GM12878 (cell line): ENCODE measurements around the gene UBE2E1. TPM values are rescaled to one million over a fixed set of nuclear protein-coding genes. Genes with fewer than 3 reads are reported as not detected.

Experiments used
- ATAC-seq: fragments of 200-7000 bp; cut with Tn5 transposase; 3 replicates; pipeline ENCODE4 v1.9.1; 2020; ENCODE audit warnings: mild to moderate bottlenecking, moderate library complexity
- BruUV-seq: library from RNA; stranded (reverse); fragments of 400-500 nt; replicated peaks from 2 replicates; lab custom pipeline; 2021; lab: Mats Ljungman, UMichigan
- CTCF ChIA-PET: fragments of 300-600 bp; sonication (Branson Sonifier 250); formaldehyde crosslinking; extraction: SDS; loops from one replicate; lab custom pipeline; 2021; ENCODE audit warnings: inconsistent platforms; lab: Yijun Ruan, JAX
- POLR2A ChIA-PET: fragments of 350-600 bp; formaldehyde crosslinking; extraction: SDS; loops from one replicate; lab custom pipeline; 2021; ENCODE audit warnings: inconsistent platforms; lab: Charles Lee
- RAD21 ChIA-PET: fragments of 300-600 bp; sonication (Branson Sonifier 250); formaldehyde crosslinking; loops from one replicate; lab custom pipeline; 2023; ENCODE audit warnings: antibody characterized with exemption; ENCODE audit not compliant: unreplicated experiment; lab: Charles Lee
- SMC1A ChIA-PET: fragments of 300-600 bp; sonication (Branson Sonifier 250); formaldehyde crosslinking; loops from one replicate; lab custom pipeline; 2023; ENCODE audit not compliant: unreplicated experiment, uncharacterized antibody; lab: Charles Lee
- DNase-seq: peaks from one replicate; pipeline ENCODE4 v3.0.0-alpha.2; 2011; ENCODE audit warnings: low read depth, low spot score
- FAIRE-seq: peaks from 3 replicates; lab custom pipeline; 2011; peaks lifted over from hg19 to GRCh38; lab: Jason Lieb, UNC
- H2AFZ ChIP-seq: 2 replicates; pipeline ENCODE4 v1.6.0; 2011; ENCODE audit warnings: low read depth, low read length, control low read depth; ENCODE audit not compliant: control insufficient read depth
- H3K27ac ChIP-seq: 2 replicates; pipeline ENCODE4 v1.5.1; 2011; ENCODE audit warnings: control low read depth; ENCODE audit not compliant: control insufficient read depth, insufficient read depth
- H3K27me3 ChIP-seq, 2 experiments: replicated peaks in 1 of 2; 2 replicates each; pipeline versions ENCODE4 v1.6.0 to v1.6.1; 2011; ENCODE audit warnings: low read length in 1 of 2; ENCODE audit not compliant: control insufficient read depth in 2 of 2, insufficient read depth in 2 of 2
- H3K36me3 ChIP-seq, 2 experiments: 2 replicates each; pipeline ENCODE4 v1.5.1; 2011; ENCODE audit warnings: low read length in 1 of 2; ENCODE audit not compliant: control insufficient read depth in 2 of 2, insufficient read depth in 2 of 2
- H3K4me1 ChIP-seq: 2 replicates; pipeline ENCODE4 v1.6.1; 2011; ENCODE audit warnings: mild to moderate bottlenecking, low read length, moderate library complexity, mixed read lengths; ENCODE audit not compliant: control insufficient read depth, insufficient read depth
- H3K4me2 ChIP-seq: 2 replicates; pipeline ENCODE4 v1.6.0; 2011; ENCODE audit warnings: control low read depth; ENCODE audit not compliant: control insufficient read depth, insufficient read depth
- H3K4me3 ChIP-seq: fragments of 200-600 bp; sonication (generic); 2 replicates; pipeline ENCODE4 v1.5.1; 2016
- H3K79me2 ChIP-seq: 2 replicates; pipeline ENCODE4 v1.6.0; 2011; ENCODE audit warnings: low read length; ENCODE audit not compliant: control insufficient read depth, insufficient read depth
- H3K9ac ChIP-seq: 2 replicates; pipeline ENCODE4 v1.8.0; 2011; ENCODE audit warnings: low read length, control low read depth, mixed read lengths; ENCODE audit not compliant: control insufficient read depth, insufficient read depth
- H3K9me3 ChIP-seq: replicated peaks from 3 replicates; pipeline ENCODE4 v1.5.1; 2011; ENCODE audit warnings: mild to moderate bottlenecking, low read length; ENCODE audit not compliant: control insufficient read depth, insufficient read depth
- H4K20me1 ChIP-seq: 2 replicates; pipeline ENCODE4 v1.6.0; 2011; ENCODE audit not compliant: control insufficient read depth, insufficient read depth
- ATF3 ChIP-seq: IDR thresholded peaks from 2 replicates; pipeline ENCODE4 v1.6.1; 2011; ENCODE audit warnings: low read depth, mild to moderate bottlenecking, low read length, moderate library complexity, borderline replicate concordance; ENCODE audit errors: extremely low read depth
- ATF7 ChIP-seq: fragments of 450-650 bp; IDR thresholded peaks from 2 replicates; pipeline ENCODE4 v1.6.1; 2016; ENCODE audit warnings: low read depth, mild to moderate bottlenecking
- CBFB ChIP-seq: IDR thresholded peaks from 2 replicates; pipeline ENCODE4 v1.6.1; 2016; ENCODE audit warnings: antibody characterized with exemption, low read depth
- CEBPB ChIP-seq, 2 experiments: fragments of 150-350 bp in 1 of 2; IDR thresholded peaks; 2 replicates each; pipeline ENCODE4 v1.6.1; 2012 to 2014; ENCODE audit warnings: low read depth in 2 of 2, low read length in 2 of 2, borderline replicate concordance in 1 of 2, inconsistent platforms in 1 of 2
- CREM ChIP-seq: IDR thresholded peaks from 2 replicates; pipeline ENCODE4 v1.6.1; 2014; ENCODE audit warnings: antibody characterized with exemption, low read depth
- EP300 ChIP-seq, 2 experiments: fragments of 150-350 bp in 1 of 2; IDR thresholded peaks; 2 replicates each; pipeline ENCODE4 v1.6.1; 2011 to 2012; ENCODE audit warnings: low read depth in 2 of 2, low read length in 2 of 2, borderline replicate concordance in 1 of 2, improper control_type of control experiment in 1 of 2, inconsistent platforms in 1 of 2; ENCODE audit not compliant: control insufficient read depth in 1 of 2
- EZH2 ChIP-seq: IDR thresholded peaks from 2 replicates; pipeline ENCODE4 v1.6.1; 2012; ENCODE audit warnings: low read depth, mild to moderate bottlenecking, control low read depth, inconsistent platforms, low read length, borderline replicate concordance; ENCODE audit not compliant: control insufficient read depth
- FOS ChIP-seq: IDR thresholded peaks from 3 replicates; pipeline ENCODE4 v1.6.1; 2011; ENCODE audit warnings: borderline replicate concordance; ENCODE audit not compliant: insufficient read length; ENCODE audit errors: extremely low read depth
- HCFC1 ChIP-seq: fragments of 150-350 bp; IDR thresholded peaks from 2 replicates; pipeline ENCODE4 v1.6.1; 2014; ENCODE audit warnings: low read length
- KAT2A ChIP-seq: conservative IDR thresholded peaks from 2 replicates; pipeline ENCODE4 v1.6.1; 2011; ENCODE audit warnings: low read depth, low read length; ENCODE audit not compliant: control insufficient read depth
- KLF5 ChIP-seq: fragments of 450-650 bp; IDR thresholded peaks from 2 replicates; pipeline ENCODE4 v1.6.1; 2014; ENCODE audit warnings: mild to moderate bottlenecking; ENCODE audit not compliant: partially characterized antibody
- NR2F1 ChIP-seq: fragments of 450-650 bp; conservative IDR thresholded peaks from 2 replicates; pipeline ENCODE4 v1.6.1; 2017; ENCODE audit warnings: mild to moderate bottlenecking
- PKNOX1 ChIP-seq: fragments of 450-650 bp; IDR thresholded peaks from 2 replicates; pipeline ENCODE4 v1.6.1; 2016; ENCODE audit warnings: mild to moderate bottlenecking
- POU2F2 ChIP-seq: IDR thresholded peaks from 3 replicates; pipeline ENCODE4 v1.6.1; 2011; ENCODE audit warnings: low read depth, mild to moderate bottlenecking, low read length, borderline replicate concordance
- SMC3 ChIP-seq: IDR thresholded peaks from 2 replicates; pipeline ENCODE4 v1.6.1; 2011; ENCODE audit warnings: low read length, improper control_type of control experiment, borderline replicate concordance
- YBX1 ChIP-seq: fragments of 450-650 bp; IDR thresholded peaks from 2 replicates; pipeline ENCODE4 v1.6.1; 2016; ENCODE audit warnings: antibody characterized with exemption
- WGBS: methylation state at CpG from one replicate; pipeline ENCODE4 v1.1.6; 2016; ENCODE audit warnings: low lambda C conversion rate; ENCODE audit not compliant: insufficient replicate concordance, insufficient coverage; ENCODE audit errors: missing lambda C conversion rate; 5-methylcytosine and 5-hydroxymethylcytosine counted together
- in situ Hi-C: fragments of 300-500 bp; cut with MboI; formaldehyde crosslinking; loops from 9 replicates; pipeline ENCODE4 v1.14.3; 2018; ENCODE audit warnings: mixed read lengths
- intact Hi-C: fragments of 100-400 bp; cut with micrococcal nuclease; formaldehyde crosslinking; loops from one replicate; pipeline ENCODE4 v1.14.2; 2022; ENCODE audit not compliant: unreplicated experiment
- polyA plus RNA-seq, 11 experiments: library from polyadenylated mRNA; depleted of rRNA in 4 of 11; unstranded in 6 of 11; stranded (reverse) in 5 of 11; fragments of >200 nt; fragmentation: Nextera tagmentation in 4 of 11; fragmentation: Illumina TruSeq in 1 of 11; extraction: Ambion mirVana in 4 of 11; extraction: Trizol in 1 of 11; gene quantifications; 1 replicate in 1 of 11; 2 replicates in 10 of 11; pipeline versions ENCODE4 v1.2.1 to v1.2.3, GENCODE V29; 2011 to 2016; ENCODE audit warnings: inconsistent platforms in 2 of 11, missing spikeins in 2 of 11, low read depth in 1 of 11
- total RNA-seq, 4 experiments: library from RNA; depleted of rRNA in 3 of 4; stranded (reverse); fragments of >200 nt in 3 of 4; fragmentation: Illumina TruSeq in 1 of 4; extraction: Trizol in 1 of 4; gene quantifications; 2 replicates each; pipeline versions ENCODE4 v1.2.1 to v1.2.3, GENCODE V29; 2013 to 2021
- TF ChIP-seq, protein P1 (sequence below): IDR thresholded peaks from 2 replicates; pipeline ENCODE4 v1.6.1; 2012; ENCODE audit warnings: mild to moderate bottlenecking, low read depth, low read length

Gene UBE2E1
- total and polyA plus RNA-seq, 10 of the 15 experiments (the other 5 are each of a cell fraction or from before 2014, with no cell fraction given) = 18.7 to 425 (median 147) TPM

DNA sequence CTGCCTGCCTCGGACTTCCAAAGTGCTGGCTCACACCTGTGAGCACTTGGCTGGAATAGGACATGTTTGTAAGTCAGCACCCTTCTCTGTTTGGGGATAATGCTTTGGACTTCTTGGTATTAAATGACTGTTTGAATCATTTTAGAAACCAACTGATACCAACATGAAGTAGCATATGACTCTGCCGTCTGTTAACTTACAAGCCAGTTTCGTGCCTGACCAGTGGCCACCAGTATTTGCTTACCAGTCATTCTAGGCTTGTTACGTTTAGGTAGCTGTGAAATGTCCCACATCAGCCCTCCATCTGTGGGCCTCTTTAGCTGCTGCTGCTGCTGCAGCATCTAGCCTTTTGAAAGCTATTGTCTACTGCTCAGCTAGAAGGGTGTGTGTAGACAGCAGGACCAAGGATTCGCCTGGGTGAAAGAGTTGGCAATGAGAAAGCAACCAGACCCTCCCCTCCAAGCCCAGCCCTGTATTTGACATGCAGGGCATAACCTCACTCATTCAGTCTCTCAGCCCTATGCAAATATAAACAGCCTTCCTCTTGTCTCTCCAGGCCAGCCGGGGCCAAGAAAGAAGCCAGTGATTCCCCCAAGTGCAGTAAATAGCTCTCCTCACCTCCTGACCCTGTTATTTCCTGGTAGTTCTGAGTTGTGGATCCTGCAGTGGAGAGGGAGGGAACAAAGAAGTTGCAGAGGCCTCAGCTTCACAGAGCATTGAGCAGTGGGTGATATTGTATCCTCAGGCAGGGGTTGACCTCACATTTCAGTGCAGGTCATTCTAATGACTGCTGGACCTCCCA lies 60.0 kb downstream of the UBE2E1 start (continued):
- peak; percentile 5; the same call in 1 of the 2 replicates for TF ChIP-seq PKNOX1
- 0 out of 2 replicates have a peak, but pooled peaks have one; percentile 11 for TF ChIP-seq ATF7
- TF ChIP-seq EP300 (IDR thresholded peaks at IDR 0.05; ENCODE audit: borderline replicate concordance in 1 of 2, control insufficient read depth in 1 of 2, low read depth in 2 of 2, low read length in 2 of 2) = peak; percentile 63 to 77; a peak in 2 of 4 replicates
- TF ChIP-seq NR2F1 = peak; percentile 71
- no peak for TF ChIP-seq CEBPB (IDR thresholded peaks at IDR 0.05; ENCODE audit: borderline replicate concordance in 1 of 2, low read depth in 2 of 2, low read length in 2 of 2)
- TF ChIP-seq YBX1 = no peak
- peak; percentile 59; the same call in 1 of the 2 replicates for TF ChIP-seq CBFB
- TF ChIP-seq POU2F2 = peak; percentile 89; the same call in 2 of the 3 replicates

DNA sequence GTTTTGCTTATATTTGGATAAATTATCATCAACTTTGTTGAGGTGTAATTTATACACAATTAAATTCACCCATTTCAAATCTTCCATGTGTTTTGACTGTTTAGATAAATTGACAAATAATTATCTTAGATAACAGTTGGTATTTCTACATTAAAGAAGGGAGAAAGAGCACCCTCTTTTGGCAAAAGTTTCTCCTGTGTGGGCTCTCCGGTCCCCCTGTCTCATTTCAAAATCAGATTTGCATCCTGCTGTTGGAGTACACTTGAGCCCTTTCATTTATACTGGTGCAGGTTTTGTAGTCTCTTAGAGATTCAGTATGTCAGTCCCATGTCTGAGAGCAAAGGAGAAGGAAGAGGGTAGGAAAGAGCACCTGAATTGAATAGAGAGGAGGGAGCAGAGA lies 61.6 kb downstream of the UBE2E1 start:
- ChIA-PET CTCF (interaction anchor here (1.0 to 3.0 kb wide), 3 partner anchors 9 to 36 kb away, joined by 3 to 13 read pairs (median 9); no protein-coding TSS in a partner anchor), SMC1A (interaction anchor here (1.0 to 4.0 kb wide), 8 partner anchors 10 to 106 kb away, joined by 3 to 52 read pairs (median 14); no protein-coding TSS in a partner anchor), RAD21 (no interaction called here), POLR2A (no interaction called here)
- Histone ChIP-seq H4K20me1 (no peaks in the 10 kb centered on the region), H3K27ac (no peak overlapping the region), H3K4me3 (no peak overlapping the region), H3K9me3 (no peaks in the 10 kb centered on the region), H3K36me3 (peaks cover 3 to 5% of the 10 kb centered on the region in 2 experiments; a peak in 2 of 4 replicates), H3K79me2 (peaks cover 64% of the 10 kb centered on the region), H2AFZ (no peak overlapping the region), H3K27me3 (no peaks in the 10 kb centered on the region), H3K9ac (no peak overlapping the region), H3K4me2 (no peak overlapping the region), H3K4me1 (peaks cover 22% of the 10 kb centered on the region)
- intact Hi-C loops = loop anchor here (2.0 to 5.0 kb wide), 3 partner anchors 35 to 105 kb away; partner anchors contain the start of gene UBE2E1
- FAIRE-seq (no peak), ATAC-seq (peak; percentile 12; the same call in 1 of the 3 replicates), DNase-seq (no peak)
- WGBS = 57% methylated on average over 1 of the region's 1 CpG
- in situ Hi-C loops = no loop called here
- BruUV-seq = no TSS peak
- TF ChIP-seq KAT2A = no peak
- peak; percentile 11; the same call in 1 of the 2 replicates for TF ChIP-seq SMC3
- no peak for TF ChIP-seq ATF3
- TF ChIP-seq CREM = no peak
- TF ChIP-seq HCFC1 = no peak
- TF ChIP-seq, protein P1, sequence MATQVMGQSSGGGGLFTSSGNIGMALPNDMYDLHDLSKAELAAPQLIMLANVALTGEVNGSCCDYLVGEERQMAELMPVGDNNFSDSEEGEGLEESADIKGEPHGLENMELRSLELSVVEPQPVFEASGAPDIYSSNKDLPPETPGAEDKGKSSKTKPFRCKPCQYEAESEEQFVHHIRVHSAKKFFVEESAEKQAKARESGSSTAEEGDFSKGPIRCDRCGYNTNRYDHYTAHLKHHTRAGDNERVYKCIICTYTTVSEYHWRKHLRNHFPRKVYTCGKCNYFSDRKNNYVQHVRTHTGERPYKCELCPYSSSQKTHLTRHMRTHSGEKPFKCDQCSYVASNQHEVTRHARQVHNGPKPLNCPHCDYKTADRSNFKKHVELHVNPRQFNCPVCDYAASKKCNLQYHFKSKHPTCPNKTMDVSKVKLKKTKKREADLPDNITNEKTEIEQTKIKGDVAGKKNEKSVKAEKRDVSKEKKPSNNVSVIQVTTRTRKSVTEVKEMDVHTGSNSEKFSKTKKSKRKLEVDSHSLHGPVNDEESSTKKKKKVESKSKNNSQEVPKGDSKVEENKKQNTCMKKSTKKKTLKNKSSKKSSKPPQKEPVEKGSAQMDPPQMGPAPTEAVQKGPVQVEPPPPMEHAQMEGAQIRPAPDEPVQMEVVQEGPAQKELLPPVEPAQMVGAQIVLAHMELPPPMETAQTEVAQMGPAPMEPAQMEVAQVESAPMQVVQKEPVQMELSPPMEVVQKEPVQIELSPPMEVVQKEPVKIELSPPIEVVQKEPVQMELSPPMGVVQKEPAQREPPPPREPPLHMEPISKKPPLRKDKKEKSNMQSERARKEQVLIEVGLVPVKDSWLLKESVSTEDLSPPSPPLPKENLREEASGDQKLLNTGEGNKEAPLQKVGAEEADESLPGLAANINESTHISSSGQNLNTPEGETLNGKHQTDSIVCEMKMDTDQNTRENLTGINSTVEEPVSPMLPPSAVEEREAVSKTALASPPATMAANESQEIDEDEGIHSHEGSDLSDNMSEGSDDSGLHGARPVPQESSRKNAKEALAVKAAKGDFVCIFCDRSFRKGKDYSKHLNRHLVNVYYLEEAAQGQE = no peak
- no peak for TF ChIP-seq KLF5
- TF ChIP-seq FOS = no peak
- no peak for TF ChIP-seq EZH2
